HG02973 (cell line): Measurements from ENCODE around the gene C11orf68.
"Not testable (repeated sequence)": the region's sequence is repeated elsewhere in the genome, so short reads cannot be mapped to it uniquely, and the experiment has no call there.

Source experiments
- ATAC-seq: cut with Tn5 transposase; IDR thresholded peaks from one replicate; pipeline ENCODE4 v1.9.1; 2021; ENCODE audit warnings: moderate library complexity; ENCODE audit not compliant: unreplicated experiment

The C11orf68 gene

DNA sequence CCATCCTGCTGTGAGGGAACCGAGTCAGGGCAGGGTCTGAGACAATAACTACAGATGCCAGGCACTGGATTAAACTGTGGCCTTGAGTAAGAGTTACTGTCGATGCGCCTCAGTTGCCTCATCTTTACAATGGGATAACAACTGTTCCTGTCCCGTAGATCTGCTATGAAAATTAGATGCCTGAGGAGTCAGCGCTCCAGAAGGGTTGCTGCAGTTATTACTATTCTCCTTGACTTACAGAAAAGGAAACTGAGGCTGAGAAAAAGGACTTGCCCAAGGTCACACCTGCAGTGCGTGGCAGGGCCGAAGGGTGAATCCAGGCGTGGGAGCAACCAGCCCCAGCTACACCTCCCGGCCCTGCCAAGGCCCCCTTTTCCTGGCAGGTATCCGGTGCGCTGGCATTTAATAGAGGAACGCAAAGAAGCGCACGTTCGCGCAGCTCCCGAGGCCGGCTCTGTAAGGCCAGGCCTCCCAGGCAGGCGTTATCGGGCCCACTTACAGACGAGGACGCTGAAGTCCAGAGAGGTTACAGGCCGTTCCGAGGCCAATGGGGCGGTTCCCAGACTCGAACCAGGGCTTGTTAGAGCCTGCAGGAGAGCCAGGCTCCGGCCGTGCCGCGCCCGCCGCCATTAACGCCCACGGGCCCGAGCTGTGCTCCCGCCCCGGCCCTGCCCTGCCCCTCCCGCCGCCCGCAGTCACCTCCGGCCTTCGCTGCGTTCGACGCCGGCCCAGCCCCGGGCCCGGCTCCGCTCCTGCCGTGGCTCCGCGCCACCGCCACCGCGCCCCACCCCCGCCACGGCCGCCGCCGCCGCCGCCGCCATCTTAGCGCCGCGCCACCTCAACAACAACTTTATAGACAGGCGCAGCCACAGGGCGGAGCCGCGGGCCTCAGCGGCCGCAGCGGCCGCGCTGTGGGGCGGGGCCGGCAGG lies at the start of gene C11orf68:
Gene C11orf68, minus strand, starts transcription at position 852 of the 930 bp plus-strand sequence. Its CDS starts 31 bp downstream, at position 821.
- peak; percentile 42 for ATAC-seq

DNA sequence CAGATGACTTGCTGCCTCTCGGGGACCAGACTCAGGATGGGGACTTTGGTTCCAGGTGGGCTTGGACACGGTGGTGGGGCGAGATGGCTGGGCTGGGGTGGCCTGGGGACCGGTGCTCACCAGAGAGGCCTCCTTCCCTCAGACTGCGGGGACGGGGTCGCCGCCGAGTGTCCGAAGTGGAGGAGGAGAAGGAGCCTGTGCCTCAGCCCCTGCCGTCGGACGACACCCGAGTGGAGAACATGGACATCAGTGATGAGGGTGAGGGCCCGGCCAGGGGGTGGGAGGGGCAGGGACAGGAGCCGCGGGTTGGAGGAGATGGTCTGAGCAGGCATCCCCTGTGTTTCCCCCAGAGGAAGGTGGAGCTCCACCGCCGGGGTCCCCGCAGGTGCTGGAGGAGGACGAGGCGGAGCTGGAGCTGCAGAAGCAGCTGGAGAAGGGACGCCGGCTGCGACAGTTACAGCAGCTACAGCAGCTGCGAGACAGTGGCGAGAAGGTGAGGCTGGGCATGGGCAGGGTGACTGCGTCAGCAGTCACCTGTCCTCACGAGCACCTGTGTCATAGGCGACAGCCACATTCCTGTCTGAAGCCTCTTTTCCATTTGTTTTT lies 48.6 kb upstream of the C11orf68 start:
- no peak for ATAC-seq

DNA sequence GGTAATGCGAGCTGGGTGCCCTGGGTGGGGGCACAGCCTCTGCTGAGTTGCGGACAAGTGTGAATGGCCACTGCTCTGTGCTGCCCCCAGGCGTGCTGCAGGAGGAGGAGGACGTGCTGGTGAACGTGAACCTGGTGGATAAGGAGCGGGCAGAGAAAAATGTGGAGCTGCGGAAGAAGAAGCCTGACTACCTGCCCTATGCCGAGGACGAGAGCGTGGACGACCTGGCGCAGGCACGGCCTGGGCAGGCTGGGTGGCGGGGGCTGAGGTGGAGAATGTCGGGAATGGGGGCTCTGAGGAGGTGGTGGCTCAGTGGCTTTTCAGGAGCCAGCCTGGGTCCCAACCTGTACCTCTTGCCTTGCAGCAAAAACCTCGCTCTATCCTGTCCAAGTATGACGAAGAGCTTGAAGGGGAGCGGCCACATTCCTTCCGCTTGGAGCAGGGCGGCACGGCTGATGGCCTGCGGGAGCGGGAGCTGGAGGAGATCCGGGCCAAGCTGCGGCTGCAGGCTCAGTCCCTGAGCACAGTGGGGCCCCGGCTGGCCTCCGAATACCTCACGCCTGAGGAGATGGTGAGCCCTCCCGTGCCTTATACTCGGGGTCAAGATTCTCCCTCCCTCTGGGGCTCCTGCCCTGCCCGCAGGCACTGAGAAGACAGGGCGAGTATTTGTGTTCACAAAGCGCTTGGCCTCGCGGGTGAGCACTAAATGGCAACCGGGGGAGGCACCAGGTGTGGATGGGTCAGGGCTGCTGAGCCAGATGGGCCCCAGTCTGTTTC lies 47.3 kb upstream of the C11orf68 start:
- ATAC-seq, result no peak

DNA sequence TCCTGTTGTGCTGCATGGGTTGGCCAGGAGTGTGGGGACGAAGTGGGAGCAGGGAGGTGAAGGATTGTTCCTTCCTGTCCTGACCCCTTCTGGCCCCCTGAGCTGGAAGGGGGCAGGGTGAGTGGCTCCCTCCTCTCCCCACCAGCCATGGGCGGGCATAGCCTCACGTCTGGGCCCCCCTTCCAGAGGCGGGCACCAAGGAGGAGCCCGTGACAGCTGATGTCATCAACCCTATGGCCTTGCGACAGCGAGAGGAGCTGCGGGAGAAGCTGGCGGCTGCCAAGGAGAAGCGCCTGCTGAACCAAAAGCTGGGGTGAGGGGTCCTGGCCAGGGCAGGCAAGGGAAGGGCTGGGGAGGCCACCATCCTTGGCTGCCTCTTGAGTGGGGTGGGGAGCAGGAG lies 46.0 kb upstream of the C11orf68 start:
- ATAC-seq, result no peak

DNA sequence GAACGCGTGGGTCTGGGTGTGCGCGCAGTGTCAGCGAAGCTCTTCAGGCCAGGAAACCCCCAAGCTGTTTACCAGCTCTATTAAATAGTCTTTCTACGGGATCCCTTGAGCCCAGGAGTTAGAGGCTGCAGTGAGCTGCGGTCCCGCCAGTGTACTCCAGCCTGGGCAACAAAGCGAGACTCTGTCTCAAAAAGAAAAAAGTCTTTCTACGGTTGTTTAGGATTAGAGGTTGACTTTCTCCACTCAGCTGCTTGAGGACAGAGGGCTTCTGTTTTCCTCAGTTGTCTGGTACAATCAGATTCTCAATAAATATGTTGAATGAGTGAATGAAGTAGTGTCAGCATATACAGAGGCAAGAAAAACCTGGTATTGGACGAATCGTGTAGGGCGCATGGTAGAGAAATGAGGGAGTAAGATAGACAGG lies 43.3 kb upstream of the C11orf68 start:
- no peak for ATAC-seq

DNA sequence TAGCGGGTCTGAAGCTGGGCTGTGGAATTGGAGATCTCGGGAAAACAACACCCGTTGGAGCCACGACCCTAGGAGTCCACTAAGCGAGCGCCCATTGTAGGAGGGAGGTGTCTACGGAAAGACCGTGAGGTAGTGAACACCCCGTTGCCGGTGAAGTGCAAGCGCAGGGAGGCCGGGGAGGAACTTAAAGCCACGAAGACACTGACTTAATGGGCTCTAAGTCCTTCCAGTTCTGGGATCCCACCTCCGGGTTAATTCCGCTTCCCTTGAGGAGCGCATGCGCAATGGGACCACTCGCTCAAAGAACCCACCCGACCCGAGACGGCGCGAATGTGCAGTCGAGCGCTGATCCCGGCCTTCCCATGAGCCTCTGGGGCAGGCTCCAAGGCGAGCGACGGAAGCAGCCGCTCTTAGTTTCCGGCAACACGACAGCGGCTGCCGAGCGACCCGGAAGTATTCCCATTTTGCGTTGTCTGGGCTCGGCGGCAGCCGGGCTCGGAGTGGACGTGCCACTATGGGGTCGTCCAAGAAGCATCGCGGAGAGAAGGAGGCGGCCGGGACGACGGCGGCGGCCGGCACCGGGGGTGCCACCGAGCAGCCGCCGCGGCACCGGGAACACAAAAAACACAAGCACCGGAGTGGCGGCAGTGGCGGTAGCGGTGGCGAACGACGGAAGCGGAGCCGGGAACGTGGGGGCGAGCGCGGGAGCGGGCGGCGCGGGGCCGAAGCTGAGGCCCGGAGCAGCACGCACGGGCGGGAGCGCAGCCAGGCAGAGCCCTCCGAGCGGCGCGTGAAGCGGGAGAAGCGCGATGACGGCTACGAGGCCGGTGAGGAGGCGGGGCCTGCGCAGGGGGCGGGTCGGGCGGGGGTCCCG lies 42.6 kb upstream of the C11orf68 start, which contains the start of gene SART1:
Gene SART1, plus strand, starts transcription at position 468 of the 874 bp plus-strand sequence. Its CDS starts 47 bp downstream, at position 515.
- peak; percentile 75 for ATAC-seq

DNA sequence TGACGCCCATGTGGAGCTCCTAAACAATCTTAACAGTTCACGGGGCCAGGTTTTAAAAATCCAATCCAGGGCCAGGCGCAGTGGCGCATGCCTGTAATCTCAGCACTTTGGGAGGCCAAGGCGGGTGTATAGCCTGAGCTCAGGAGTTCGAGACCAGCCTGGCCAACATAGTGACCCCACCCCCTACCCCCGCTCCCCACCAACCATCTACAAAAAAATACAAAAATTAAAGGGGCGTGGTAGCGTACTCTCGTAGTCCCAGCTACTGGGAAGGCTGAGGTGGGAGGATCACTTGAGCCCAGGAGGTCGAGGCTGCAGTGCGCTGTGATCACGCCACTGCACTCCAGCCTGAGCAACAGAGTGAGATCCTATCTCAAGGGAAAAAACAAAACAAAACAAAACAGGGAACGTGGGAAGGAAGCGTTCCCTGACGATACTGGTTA lies 42.0 kb upstream of the C11orf68 start:
- no peak for ATAC-seq

DNA sequence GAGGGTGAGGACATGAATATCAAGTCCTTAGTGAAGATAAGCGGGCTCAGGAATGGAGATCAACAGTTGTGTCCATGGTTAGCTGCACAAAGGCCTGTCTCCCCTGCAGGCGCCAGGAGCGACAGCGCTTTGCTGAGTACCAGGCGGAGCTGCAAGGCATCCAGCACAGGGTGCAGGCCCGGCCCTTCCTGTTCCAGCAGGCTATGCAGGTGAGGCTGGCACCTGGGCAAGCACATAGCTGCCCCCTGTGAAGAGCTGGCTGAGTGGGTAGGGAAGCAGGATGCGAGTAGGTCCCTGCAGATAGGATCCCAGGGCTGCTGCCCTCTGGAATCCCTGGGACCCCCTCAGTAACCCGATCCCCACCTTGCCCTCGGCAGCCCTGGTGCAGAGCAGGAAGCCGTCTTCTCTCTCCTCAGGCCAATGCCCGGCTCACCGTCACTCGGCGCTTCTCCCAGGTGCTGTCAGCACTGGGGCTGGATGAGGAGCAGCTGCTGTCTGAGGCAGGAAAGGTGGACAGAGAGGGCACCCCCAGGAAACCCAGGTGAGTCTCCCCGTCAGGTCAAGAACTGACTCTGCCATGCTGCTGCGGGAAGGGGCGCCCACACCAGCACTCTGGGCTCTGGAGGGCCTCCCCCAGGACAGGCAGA lies 40.0 kb upstream of the C11orf68 start:
- no peak for ATAC-seq

DNA sequence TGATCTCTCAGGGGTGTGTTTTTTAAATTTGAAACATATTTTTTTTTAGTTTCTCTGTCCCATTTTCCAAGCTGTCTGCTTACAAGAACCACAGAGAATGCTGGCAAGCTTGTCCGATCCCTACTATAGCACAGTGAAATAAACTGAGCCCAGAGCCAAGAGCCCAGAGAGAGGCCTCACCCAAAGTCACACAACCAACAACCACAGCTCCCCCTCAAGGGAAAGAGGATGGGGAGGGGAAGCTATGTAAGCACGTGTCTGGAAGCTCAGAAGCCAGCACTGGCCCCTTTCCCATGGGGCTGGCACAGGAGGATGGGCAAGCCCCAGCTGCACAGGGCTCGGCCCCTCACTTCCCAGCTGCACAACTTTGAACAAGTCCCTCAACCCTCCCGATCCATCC lies 39.4 kb upstream of the C11orf68 start:
- no peak for ATAC-seq

DNA sequence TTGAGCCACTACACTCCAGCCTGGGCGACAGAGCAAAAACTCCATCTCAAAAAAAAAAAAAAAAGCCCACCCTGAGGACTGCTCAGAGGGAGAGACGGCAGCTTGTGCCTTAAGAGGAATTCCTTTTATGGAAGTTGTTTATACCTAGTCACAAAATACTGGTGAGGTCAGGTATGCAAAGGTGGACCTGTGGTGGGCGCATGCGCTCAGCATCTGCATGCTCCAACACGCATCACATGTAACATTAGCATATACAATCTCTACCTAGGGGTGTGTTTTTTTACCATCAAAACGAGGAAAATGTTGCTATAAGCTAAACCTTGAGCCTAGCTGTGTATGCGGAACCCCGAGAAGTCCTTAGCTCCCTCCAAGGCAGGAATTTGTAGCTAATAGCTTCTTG lies 35.9 kb upstream of the C11orf68 start:
- ATAC-seq, result no peak

DNA sequence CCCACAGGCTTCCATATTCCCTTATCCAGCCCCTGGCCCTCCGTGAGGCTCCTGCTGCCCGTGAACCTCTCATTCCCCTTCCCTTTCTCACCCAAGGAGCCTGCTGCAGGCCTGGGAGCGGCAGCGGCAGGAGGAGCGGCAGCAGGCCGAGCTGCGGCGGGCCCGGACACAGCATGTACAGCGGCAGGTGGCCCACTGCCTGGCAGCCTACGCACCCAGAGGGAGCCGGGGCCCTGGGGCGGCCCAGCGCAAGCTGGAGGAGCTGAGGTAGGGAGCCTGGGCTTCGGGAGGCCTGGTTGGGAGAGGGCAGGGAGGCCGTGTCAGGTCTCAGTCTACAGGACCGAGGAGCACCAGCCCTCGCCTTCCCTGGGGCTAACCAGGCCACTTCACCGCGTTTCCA lies 34.6 kb upstream of the C11orf68 start:
- ATAC-seq, result no peak

DNA sequence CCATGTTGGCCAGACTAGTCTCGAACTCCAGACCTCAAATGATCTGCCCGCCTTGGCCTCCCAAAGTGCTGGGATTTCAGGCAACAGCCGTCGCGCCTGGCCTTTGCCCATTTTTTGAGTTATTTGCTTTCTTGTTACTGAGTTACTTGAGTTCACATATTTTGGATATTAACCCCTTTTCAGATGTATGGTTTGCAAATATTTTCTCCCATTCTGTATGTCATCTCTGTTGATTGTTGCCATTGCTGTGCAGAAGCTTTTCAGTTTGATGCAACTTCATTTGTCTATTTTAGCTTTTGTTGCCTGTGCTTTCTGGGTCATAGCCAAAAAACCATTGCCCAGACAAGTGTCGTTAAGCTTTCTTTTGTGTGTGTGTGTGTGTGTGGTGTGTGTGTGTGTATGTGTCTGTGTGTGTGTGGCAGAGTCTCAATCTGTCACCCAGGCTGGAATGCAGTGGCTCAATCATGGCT lies 33.2 kb upstream of the C11orf68 start:
- ATAC-seq, result no peak

DNA sequence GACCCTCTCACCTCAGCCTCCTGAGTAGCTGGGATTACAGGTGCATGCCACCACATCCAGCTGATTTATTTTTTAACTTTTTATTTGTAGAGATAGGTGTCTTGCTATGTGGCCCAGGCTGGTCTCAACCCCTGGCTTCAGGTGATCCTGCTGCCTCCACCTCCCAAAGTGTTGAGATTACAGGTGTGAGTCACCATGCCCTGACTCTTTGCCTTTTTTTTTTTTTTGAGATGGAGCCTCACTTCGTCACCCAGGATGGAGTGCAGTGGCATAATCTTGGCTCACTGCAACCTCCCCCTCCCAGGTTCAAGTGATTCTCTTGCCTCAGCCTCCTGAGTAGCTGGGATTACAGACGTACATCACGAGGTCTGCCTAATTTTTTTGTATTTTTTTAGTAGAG lies 32.8 kb upstream of the C11orf68 start:
- not testable (repeated sequence) for ATAC-seq

DNA sequence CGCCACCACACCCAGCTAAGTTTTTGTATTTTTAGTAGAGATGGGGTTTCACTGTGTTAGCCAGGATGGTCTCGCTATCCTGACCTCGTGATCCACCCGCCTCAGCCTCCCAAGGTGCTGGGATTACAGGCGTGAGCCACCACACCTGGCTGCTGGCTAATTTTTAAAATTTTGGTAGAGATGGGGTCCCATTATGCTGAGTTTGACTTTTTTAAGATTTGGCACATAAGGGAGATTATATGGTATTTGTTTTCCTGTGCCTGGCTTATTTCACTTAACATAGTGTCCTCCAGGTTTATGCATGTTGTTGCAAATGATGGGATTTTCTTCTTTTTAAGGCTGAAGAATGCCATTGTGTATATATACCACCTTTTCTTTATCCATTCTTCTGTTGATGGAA lies 31.8 kb upstream of the C11orf68 start:
- not testable (repeated sequence) for ATAC-seq

DNA sequence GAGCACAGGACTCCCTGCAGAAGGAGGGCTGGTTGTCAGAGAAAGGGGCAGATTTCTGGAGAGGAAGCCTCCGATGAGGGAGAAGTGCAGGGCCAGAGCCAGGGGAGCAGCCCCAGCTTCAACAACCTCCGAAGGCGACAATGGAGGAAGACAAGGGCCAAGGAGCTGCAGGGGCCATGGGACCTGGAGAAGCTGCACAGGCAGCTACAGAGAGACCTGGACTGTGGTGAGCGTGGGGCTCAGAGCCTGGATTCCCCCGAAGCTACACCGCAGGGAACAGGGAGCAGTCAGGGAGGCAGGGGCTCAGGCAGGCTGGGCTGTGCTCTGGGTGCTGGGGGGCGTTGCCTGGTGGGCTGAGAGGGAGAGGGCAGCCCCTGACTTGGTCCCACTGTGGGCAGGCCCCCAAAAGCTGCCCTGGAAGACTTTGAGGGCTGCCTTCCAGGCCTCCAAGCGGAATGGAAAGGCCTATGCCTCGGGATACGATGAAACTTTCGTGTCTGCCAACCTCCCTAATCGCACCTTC lies 28.8 kb upstream of the C11orf68 start:
- ATAC-seq, result no peak

DNA sequence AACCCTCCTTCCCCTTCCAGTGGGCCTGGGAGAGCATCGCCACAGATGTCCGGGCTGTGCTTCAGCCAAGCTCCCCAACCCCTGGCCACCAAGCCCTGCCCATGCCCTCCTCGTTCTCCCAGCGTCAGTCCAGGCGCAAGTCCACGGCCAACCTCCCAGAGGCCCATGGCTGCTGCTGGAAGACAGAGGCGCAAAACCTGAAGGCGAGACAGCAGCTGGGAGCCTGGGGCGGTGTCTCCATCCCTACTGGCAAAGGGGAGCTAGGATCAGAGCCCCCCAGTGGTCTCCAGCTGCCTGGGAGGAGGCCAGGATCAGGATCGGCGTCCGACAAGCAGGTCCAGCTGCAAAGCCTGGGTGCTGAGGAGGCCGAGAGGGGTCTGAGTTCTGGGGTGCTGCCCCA lies 28.3 kb upstream of the C11orf68 start:
- no peak for ATAC-seq

DNA sequence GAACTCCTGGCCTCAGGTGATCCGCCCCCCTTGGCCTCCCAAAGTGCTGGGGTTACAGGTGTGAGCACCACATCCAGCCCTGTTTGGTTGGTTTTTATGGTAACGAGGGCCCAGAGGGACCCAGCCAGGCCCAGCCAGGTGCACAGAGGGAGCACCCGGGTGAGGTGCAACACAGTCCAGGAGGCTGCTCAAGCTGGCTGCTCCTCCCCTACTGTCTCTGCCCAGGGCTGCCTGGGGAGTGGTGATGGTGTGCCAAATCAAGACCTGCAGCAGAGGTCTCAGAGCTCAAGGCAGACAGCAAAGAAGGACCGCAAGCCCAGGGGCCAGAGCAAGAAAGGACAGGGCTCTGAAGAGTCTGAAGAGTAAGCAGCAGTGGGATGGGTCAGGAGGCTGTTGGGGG lies 27.8 kb upstream of the C11orf68 start:
- ATAC-seq, result no peak

DNA sequence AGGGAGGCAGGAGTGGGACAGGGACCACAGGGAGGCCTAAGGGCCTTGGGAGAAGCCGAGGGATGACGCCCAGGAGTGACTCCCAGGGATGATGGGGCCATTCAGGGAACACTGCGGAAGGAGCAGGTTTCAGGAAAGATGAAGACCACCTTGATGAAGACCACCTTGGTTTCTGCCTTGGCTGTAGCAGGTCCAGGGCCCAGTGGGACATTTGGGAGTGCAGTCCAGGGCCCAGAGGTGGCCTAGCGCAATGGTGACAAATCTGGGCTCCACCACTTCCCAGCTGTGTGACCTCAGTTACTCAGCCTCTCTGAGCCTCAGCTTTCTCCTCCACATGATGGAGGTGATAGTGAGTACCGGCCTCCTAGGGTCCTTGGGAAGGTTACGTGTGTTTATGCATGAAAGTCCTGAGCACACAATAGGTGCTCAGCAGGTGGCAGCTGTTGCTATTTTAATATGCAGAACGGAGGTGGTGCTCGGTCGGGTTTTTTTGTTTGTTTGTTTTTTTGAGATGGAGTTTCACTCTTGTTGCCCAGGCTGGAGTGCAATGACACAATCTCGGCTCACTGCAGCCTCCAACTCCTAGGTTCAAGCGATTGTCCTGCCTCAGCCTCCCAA lies 27.2 kb upstream of the C11orf68 start:
- no peak for ATAC-seq

DNA sequence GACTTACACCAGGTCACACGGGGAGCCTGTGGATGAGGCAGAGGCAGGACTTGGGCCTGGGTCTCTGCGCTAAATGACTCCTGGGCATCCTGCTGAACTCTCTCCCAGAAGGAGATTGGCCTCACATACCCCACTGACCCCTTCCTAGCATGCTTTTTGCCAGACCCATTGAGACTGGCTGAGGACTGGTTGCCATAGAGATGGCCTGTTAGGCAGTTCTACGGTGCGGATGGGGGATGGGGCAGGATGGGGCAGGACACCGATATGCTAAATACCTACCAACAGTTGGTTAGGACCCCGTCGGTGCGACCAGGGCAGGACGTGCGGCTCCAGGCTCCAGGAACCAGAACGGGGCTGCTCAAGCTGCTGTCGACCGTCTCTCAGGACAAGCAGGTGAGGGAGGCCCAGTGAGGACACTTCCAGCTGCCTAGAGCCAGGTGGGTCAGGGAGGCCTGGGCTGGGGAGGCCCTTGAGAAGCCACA lies 26.6 kb upstream of the C11orf68 start, which contains the start of gene TSGA10IP:
Gene TSGA10IP, plus strand, starts transcription at position 51 of the 482 bp plus-strand sequence. Its CDS starts 196 bp downstream, at position 247.
- ATAC-seq, result no peak
